Measurements from ENCODE around the gene PAPPA2.
"Not testable (repeated sequence)": the region's sequence is repeated elsewhere in the genome, so short reads cannot be mapped to it uniquely, and the experiment has no call there.

PAPPA2 gene, protein sequence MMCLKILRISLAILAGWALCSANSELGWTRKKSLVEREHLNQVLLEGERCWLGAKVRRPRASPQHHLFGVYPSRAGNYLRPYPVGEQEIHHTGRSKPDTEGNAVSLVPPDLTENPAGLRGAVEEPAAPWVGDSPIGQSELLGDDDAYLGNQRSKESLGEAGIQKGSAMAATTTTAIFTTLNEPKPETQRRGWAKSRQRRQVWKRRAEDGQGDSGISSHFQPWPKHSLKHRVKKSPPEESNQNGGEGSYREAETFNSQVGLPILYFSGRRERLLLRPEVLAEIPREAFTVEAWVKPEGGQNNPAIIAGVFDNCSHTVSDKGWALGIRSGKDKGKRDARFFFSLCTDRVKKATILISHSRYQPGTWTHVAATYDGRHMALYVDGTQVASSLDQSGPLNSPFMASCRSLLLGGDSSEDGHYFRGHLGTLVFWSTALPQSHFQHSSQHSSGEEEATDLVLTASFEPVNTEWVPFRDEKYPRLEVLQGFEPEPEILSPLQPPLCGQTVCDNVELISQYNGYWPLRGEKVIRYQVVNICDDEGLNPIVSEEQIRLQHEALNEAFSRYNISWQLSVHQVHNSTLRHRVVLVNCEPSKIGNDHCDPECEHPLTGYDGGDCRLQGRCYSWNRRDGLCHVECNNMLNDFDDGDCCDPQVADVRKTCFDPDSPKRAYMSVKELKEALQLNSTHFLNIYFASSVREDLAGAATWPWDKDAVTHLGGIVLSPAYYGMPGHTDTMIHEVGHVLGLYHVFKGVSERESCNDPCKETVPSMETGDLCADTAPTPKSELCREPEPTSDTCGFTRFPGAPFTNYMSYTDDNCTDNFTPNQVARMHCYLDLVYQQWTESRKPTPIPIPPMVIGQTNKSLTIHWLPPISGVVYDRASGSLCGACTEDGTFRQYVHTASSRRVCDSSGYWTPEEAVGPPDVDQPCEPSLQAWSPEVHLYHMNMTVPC (N-terminal part only)
- total RNA-seq = 0 to 0.43 (median 0.15) reads per million in 18 experiments

- no peak for DNase-seq
These were observed at the start of gene PAPPA2 for GRCh38 chr1:176462674-176463378. Gene PAPPA2, plus strand, starts transcription at chr1:176463175. Its CDS starts 93,148 bp downstream, at chr1:176556323.

GRCh38 chr1:176416777-176417176 lies 46.2 kb upstream of the PAPPA2 start:
- DNase-seq = no peak

DNA sequence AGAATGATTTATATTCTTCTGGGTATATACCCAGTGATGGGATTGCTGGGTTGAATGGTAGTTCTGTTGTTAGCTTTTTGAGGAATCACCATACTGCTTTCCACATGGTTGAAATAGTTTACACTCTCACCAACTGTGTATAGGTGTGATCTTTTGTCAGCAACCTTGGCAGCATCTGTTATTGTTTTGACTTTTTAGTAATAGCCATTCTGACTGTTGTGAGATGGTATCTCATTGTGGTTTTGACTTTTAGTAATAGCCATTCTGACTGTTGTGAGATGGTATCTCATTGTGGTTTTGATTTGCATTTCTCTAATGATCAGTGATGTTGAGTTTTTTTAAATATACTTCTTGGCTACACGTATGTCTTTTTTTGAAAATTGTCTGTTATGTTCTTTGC lies 43.4 kb upstream of the PAPPA2 start:
- not testable (repeated sequence) for DNase-seq

- DNase-seq = no peak
These were observed 28.7 kb upstream of the PAPPA2 start for GRCh38 chr1:176434234-176434633.

GRCh38 chr1:176436251-176436650 lies 26.7 kb upstream of the PAPPA2 start:
- no peak for DNase-seq

DNA sequence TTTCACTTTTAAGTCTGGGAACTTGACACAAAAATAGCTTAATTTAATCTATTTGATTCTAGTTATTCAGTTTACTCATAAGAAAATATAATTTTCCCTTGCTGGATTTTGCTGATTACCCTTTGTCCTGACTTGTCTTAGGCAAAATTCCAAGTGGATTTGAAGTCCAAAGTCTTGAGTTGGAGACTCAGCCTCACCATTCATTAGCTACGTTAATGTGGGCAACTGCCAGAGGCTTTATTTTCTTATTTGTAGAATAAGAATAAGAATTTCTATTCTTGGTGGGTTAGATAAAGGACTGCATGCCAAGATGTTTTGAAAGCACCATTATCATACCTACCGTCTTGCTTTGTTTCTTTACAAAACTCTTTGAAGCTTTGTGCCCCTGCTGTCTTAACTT lies 22.8 kb upstream of the PAPPA2 start:
- no peak for DNase-seq

GRCh38 chr1:176444286-176444685 lies 18.7 kb upstream of the PAPPA2 start:
- DNase-seq = no peak

GRCh38 chr1:176445402-176445801 lies 17.6 kb upstream of the PAPPA2 start:
- no peak for DNase-seq

- no peak for DNase-seq
These were observed 14.6 kb upstream of the PAPPA2 start for GRCh38 chr1:176448340-176448739.

- DNase-seq = no peak
These were observed 12.4 kb upstream of the PAPPA2 start for GRCh38 chr1:176450526-176450925.

- DNase-seq = not testable (repeated sequence)
These were observed 11.2 kb upstream of the PAPPA2 start for GRCh38 chr1:176451741-176452140.

DNA sequence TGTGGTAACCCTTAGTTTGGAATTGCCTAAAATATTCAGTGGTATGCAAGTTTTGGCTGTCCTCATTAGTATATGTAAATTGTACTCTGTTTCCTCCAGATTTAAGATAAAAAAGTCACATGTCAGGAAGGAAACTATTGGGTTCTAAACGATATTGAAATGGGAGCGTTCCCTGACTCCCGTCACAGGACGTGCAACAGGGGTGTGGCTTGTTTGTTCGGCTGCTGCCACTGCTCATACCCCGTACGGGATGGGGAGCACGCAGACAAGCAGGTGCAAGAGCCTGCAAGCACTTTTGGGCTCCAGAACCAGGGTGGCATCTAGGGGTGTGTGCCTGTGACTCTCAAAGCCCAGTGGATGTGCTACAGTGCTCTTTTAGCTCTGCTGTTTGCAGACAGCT lies 6.2 kb upstream of the PAPPA2 start:
- DNase-seq = no peak

DNA sequence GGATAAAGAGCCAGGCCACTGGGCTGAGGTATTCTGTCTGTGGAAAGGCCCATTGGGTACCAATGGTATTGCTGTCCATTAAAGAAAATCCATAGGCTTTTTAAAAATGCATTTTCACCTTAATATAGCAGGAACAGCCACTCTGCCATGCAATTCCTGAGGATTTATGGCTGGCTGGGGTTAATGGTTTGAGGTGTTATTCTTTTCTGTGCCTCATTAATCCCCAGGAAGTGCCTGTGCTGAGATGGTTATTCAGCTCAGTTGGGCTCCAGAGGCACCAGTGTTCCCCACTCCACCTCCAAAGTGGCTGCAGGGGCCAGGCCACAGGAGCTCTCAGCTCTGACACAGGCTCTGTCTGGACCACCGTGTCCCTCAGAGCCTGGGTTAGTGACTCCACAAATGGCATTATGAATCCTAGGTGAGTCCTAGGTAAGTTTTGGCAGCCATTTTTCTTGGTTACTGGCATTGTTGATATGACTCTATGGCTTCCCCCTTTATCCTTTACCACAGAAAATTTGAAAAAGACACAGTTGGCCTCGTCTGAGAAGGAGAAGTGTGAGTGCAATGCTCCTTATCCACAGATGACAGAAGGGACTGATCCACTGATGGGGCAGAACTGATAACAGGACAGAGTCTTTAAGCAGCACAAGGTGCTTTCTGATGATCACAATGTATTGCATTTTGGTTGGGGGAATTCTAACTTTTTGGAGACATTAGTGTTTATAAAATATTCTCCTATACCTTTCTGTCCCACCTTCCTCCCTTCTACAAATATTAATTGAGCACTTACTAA lies 2.2 kb upstream of the PAPPA2 start:
- no peak for DNase-seq

- DNase-seq = no peak
These were observed 1.4 kb upstream of the PAPPA2 start for GRCh38 chr1:176461576-176461975.

- no peak for DNase-seq
These were observed 3.5 kb downstream of the PAPPA2 start for GRCh38 chr1:176466514-176466913.

DNA sequence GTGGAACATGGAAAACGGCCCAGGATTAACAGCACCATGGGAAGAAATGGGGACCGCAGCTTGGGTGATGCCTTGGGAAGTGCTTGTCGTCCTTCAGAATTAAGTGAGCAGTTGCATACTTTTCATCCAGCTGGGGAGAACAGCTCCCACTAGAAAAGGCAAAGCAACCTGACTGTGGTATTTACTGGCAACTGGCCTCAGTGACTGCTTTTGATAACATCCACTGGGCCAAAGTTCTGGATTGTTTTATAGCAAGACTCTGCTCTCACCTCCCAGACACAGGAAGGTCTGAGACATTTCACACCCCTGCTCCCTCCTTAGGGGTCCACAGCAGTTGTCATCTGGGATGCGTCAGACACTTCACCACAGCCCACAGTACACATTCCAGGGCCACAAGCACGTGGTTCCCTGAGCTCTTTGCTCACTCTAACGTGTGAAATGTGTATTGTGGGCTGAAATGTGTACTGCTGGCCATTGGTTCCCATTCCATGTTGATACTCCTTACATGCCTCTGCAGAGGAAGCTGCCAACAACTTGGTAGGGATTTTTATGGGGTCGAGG lies 6.6 kb downstream of the PAPPA2 start:
- DNase-seq = no peak

DNA sequence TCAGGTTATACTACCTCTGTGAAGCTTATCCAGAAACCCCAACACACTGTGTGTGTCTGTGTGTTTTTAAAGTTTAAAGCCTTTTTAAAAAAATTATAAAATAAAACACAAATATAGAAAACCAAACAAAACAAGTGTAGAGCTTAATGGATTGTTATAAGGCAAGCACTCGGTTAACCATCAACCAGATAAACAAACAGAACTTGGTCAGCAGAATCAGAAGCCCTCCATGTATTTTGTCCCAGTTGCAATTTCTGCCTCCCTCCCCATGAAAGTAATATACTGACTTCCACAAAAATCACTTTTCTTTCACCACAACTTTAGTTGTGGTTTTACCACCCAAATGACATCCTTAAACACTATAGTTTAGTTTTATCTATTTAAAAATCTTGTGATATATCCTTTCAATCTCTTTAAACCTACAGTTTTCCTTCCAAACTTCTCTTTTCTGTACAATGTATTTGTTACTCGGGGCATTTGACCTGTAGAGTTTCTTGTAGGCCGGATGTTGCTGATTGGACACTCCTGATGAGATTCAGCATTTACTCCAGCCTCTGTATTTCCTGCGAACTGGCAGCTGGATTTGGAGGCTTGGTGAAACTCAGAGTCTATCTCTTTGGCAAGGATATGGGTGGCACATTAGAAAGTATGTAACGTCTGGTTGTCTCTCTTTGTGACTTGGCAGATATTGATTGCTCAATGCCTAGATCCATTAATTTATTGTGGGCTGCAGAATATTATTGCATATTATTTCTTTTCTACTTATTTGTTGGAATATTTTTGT lies 8.6 kb downstream of the PAPPA2 start:
- no peak for DNase-seq

DNA sequence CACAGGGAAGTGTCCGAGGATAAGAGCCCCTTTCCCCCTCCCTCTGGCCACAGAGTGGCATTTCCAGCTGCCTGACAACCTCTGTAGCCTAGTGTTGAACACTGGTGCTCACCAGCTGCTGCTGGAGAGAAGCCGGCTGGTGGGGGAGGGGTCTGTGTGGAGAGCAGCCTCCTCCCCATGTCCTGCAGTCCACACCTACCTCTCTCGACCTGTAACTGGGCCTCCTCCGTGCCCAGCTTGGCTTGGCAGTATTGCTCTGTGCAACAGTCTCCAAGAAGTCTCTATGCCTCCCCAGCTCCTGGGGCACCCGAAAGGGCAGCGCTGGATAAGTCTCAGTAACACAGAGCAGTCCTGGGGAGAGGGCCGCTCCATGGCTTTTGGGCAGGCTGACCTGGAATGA lies 17.0 kb downstream of the PAPPA2 start:
- DNase-seq = no peak

DNA sequence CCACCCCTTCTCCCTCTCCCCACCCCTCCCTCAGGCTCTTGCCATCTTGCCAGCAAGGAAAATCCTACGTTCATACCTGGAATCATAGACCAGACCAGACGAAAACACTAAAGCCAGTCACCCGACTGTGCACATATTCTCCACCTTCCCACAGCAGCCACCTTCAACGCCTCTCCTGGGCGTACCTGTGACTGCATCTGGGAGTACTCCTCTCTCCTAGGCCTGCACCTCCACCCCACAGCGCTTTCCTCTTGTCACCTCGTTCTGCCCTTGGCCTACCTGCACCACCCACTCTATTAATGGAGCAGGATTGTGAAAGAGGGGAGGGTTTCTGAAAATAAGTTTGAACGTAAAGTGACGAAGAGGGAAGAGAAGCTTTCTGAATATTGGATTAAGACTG lies 17.8 kb downstream of the PAPPA2 start:
- DNase-seq = no peak

DNA sequence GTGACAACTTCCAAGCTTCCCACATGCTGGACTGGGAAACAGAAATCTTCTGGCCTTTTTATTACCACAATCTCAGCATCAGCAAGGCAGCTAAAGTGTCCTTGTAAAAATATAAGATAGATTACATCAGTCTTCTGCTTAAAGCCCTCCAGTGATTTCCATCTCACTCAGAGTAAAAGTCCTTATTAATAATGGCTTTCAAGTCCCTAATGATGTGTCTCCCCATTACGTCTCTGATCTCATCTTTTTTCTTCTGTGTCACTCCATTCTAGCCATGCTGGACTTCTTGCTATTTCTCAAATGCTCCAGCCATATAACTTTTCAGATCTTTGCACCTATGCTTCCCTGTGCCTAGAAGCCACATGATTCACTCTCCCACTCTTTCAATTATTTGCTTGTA lies 22.1 kb downstream of the PAPPA2 start:
- DNase-seq = no peak

DNA sequence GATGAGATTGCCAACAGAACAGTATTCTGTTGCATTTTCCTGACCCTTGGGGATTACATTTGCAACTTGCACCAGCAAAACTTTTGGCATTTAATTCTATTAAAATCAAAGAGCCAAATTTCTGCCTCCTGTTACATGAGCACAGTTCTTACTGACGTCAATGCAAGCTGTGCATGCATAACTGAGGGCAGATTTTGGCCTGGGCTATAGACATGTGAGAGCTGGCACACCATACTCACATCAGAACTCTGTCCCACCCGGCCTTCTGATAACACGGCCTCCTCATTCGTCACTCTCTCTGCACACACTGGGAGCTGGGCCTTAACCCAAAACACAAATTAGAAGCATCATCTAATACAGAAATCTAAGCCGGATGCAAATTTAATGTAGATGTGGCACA lies 31.5 kb downstream of the PAPPA2 start:
- no peak for DNase-seq
